Stimulated activated CD4-positive, alpha-beta T cell treated with anti-CD3 and anti-CD28 coated beads, TNF-alpha, amount 100 ng/mL, for 4 hours (primary cell): ENCODE results near the gene DAPK2.

Source experiments
- DNase-seq, 3 experiments: peaks; one replicate each; pipeline ENCODE4 v3.0.0-alpha.2; 2020; ENCODE audit warnings: low read depth in 3 of 3

The DAPK2 gene

DNA sequence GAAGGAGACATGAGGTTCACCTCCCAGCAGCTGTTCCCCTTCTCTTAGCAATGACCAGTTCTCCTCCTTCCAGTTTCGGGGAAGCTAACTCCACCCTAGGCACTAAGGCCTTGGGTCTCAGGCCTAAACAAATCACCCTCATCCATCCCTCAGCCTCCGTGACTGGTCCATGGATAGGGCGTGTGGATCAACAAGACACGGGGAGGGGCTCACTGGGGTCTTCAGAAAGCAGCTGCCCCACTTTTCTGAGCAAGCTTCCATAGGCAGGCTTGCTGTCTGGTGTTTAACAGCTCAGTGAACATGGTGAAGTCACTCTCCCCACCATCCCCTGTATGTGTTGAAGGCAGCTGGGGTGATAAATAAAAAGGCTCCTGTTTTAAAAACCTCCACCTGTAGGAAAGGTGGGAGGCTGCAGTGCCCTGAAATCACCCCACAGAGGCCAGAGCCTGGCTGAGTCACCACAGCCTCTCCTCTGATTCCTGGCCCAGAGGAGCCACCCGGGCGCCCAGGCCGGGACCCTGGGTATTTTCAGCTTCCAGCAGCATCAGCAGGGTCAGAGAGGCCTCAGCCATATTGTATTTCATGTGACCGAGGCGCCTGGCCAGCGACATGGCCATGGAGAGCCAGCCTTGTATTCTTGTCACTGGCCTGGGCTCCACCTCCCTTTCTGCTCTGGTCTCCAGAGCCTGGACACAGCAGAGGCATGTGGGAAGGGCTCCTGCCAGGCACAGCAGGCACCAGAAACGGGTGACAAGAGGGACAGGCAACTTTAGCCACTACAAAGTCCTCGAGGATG lies 152.2 kb downstream of the DAPK2 start:
- DNase-seq, result no peak

DNA sequence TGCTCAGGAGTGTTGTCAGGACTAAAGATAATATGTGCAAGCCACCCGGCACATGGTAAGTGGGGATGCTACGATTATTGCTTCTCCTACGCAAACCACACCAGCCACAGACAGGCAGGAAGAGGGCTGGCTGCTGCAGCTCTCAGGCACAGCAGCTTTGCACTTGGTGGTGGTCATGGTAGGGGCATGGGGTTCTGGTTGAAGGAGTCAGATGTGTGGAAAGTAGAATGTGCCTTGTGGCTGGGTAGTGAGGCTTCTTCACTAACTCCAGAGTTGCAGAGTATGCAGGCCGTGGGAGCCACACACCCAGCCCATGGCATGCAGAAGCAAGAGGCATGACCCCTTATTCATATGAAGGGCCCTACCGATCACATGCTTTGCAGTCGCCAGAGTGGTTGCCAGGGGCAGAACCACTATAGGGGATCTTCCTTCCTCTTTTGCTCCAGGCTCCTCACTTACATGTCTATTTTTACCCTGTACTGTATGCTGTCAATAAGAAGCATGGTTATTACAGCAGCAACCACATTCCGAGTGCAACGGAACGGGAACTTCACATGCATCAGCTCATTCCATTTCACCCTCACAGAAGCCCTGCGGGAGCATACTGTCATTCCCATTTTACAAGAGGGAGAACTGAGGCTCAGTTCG lies 153.4 kb downstream of the DAPK2 start:
- peak; percentile 30 to 46 (median 38) for DNase-seq

DNA sequence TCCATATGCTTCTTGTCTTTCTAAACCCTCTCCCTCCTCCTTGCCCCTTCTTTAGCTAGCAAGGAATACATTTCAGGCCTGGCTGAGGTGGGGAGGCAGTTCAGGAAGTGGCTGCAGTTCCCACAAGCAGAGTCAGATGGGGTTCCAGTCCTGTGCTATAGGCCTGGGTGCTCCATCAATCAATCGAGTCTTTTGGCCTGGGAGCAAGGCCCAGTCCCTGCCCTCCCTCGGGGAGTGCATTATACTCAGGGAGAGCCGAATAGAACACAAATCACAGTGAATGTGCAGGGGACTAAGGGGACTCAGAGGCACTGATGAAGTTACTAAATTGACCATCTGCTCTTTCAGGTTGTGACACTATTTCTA lies 154.5 kb downstream of the DAPK2 start:
- no peak for DNase-seq

DNA sequence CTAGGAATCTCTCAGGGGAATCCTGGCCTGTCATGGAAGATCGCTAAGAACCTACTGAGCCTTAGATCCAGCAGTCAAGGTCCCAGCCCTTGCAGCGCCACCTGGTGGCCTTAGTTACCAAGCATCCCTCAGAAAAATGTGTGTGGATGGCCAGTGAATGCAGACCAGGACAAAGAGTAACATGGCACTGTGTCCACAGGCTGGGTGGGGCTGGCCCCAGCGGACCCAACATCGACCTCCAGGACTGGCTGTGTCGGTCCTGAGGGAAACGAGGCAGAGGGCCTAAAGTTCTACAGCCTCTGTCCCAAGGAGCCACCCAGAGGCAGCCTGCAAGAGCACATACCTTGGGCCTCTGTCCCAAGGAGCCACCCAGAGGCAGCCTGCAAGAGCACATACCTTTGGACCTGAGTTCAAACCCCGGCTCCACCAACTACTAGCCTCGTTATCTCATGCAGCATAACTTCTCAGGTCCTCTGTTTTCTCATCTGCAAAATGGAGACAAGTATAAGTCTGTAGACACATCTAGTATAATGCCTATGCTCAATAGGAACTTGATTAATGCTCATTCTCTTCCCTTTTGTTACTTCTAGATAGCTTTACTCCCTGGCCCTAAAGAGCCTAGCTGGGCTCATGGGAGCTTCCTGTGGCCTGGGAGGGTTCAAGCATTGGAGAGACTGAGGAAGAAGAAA lies 155.1 kb downstream of the DAPK2 start:
- DNase-seq, result peak; percentile 52 to 66 (median 59)

DNA sequence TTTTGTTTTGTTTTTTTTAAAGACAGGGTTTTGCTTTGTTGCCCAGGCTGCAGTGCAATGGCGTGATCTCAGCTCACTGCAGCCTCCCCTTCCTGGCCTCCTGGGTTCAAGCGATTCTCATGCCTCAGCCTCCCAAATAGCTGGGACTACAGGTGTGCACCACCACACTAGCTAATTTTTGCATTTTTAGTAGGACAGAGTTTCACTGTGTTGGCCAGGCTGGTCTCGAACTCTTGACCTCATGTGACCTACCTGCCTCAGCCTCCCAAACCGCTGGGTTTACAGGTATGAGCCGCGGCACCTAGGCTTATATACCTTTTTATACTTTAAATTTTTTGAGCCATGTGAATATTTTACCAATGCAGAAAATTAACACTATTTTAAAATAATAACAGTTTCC lies 155.7 kb downstream of the DAPK2 start:
- DNase-seq, result no peak

DNA sequence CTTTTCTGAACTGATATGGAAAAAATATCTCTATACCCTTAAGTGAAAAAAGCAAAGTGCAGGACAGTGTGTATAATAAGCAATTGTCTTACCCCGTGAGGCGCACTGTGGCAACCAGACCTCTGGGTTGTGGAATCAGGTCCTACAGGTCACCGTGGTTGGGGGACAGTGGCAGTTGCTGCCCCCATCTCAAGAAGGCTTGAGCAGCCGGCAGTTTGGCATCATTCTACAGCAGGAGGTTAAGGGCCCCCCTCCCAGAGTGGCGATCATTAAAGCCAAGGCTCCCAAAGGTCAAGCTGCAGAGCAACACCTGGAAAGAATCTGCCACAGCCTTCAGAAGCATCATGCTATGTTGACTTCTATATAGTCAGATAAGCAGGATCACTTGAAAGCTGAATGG lies 156.5 kb downstream of the DAPK2 start:
- DNase-seq, result no peak

DNA sequence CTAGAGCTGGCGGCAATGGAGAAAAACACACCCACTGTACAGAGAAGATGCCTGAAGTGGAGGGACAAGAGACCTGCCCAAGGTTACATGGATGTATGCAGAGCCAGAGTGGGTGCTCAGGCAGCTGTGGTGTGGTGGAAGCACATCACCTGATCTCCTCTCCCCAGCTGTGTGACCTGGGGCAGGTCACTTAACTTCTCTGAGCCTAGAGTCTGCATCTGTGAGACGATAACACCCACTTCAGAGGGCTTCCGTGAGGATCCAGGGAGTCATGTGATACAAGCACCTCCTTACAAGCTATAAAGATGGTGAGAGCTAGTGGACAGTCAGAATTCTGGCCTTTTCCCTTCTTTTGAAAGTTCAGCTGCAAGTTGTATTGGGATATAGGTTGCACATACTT lies 157.5 kb downstream of the DAPK2 start:
- DNase-seq, result no peak

DNA sequence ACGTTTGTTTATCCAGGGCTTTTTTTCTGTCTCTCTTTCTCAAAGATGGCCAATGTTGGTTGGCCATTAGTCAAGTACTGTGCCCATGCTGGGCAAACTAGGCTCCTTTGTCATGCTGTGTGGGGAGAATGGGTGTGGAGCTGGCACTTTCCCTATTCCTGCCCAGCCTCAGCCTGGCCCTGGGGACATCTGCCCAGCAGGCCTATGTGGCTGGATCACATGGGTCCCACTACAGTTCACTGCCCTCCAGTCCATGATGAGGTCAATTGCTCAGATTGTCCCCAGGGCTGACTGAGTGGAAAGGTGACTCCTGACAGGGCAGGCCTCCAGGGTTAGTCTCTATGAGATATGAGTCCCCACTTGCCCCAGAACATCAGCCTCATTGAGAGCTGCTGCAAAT lies 158.1 kb downstream of the DAPK2 start:
- DNase-seq, result no peak

DNA sequence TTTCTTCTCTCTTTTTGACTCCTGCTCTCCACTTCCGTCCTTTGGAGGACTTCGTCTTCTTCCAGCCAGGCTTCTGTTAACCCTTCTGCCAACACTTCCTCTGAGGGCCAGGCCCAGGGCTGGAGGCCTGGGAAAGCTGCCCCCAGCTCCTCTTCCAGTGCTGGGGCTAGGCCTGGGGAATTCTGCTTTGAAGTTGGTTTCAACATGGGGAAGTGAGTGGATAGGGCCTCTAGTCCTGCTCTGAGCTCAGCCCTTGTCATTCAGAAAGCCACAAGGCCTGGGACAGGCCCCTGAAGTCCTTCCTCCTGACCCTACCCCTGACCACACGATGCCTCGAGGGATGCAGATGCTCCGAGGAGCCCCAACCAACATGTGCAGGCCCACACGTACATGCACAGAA lies 158.7 kb downstream of the DAPK2 start:
- DNase-seq, result no peak

DNA sequence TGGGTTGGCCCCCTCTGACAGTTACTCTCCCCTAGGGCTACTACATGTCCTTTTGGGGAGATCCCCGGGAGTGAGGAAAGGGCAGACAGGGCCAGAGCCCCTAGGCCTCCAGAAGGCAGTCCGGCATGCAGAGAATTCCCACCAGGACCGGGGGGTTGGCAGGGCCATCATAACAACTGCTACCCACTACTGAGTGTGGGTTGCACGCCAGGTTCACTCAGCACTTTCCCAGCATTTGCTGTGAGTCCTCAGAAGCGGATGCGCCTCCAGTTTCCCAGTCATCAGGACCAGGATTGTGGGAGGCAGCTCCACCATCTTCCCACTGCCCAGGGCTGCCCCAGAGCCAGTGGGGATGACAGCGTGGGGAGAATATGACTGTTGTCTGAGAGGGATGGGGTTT lies 161.3 kb downstream of the DAPK2 start:
- no peak for DNase-seq

DNA sequence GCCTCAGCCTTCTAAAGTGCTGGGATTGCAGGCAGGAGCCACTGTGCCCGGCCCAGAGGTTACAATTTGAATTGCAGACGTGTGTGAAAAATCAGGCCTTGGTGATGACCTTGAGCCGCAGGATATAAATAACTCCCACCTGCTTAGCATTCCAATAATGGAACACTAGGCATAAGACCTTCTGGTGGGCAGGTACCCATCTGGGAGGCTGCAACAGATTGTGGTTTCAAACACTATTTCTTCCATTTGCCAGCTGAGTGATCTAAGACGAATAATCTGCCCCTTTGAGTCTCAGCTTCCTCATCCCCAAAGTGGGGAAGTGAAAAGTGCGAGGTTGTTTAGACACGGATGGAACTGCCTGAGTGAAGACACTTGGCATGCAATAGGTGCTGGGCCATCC lies 164.9 kb downstream of the DAPK2 start:
- no peak for DNase-seq

DNA sequence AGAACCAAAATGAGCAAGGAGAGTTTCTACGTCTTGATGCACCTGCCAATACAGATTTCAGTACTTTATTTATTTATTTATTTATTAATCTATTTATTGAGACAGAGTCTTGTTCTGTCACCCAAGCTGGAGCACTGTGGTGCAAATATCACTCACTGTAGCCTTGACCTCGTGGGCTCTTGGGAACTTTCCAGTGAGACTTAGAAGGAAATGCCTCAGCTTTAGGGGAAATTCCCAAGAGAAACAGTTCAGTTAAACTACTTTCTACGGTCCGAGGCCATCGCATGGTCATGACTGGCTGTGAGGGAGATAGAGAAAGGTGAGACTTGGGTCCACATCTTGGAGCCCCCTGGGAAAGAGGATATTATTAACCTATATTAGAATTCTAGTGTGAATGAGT lies 165.5 kb downstream of the DAPK2 start:
- no peak for DNase-seq

DNA sequence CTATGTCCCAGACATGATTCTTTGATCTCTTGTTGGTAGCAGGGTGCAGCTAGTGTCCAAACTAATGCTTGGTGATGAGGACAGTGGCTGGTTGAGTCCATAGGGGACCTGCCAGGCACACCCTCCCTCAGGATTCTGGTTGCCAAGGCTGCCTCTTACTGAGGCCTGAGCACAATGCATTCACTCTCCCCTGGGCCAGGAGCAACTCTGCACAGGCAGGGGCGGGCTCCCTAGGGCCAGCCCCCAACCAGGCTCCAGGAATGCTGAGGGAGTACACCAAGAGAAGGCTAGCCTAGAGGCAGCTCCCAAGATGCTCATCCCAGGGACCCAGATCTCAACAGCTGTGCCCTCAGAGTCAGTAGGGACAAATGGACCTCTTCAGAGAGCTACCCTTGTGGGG lies 166.3 kb downstream of the DAPK2 start:
- no peak for DNase-seq

DNA sequence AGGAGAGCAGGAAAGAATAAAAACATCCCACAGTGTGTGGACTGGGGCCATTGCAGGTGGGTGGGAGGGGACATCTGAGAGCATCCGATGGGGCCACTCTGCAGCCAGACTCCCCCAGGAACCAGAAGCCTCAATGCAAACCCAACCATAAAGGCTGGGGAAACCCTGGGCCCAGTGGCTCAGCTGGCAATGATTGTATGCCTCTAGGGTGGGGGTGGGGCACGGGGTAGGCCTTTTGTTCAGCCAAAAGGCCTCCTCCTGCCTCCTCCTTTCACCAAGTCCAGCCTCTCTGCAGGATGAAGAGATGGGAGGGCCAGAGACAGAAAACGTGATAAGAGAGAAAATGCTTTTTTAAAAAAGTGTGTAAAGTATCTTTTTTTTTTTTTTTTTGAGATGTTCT lies 167.1 kb downstream of the DAPK2 start:
- no peak for DNase-seq

DNA sequence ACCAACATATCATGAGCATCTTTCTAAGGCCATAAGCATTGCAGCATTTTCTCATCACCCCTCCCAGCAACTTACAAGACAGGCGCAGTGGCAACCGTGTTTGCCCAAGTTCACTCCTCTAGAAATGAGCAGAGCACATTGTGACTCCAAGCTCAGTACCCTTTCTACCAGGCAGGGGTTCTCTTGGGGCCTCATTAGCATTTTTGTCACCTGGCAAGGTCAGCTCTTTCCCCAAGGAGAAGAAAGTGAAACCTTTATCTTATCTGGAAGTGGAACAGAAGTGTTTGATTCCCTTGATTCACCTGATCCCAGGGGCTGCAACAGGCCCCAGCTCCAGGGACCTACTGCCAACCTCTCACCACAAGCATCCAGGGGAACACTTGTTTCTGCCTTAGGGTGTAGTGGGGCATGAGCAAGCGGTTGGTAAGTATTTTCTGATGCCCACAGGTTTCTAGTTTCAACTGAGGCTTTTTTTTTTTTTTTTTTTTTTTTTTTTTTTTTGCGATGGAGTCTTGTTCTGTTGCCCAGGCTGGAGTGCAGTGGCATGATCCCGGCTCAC lies 168.5 kb downstream of the DAPK2 start:
- DNase-seq, result no peak

DNA sequence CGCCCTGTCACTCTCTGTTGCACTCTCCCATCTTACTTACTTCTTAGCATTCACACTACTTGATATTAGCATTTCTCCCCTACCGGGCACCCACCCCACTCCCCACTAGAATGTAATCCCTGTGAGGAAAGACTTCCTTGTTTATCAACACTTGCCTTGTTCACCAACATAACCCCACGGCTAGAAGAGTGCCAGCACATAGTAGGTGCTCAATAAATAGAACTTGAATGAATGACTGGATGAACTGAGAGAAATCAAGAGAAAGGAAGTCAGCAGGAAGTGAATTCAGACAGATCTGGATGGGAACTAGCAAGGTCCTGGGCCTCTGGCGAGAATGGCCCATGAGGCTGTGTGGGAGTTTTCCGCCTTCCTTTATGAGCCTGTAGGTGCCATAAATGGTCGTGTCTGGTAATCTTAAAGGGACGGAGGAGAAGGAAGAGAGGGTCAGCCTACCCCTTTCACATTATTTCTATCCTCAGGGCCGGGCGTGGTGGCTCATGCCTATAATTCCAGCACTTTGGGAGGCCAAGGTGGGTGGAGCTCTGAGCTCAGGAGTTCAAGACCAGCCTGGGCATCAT lies 170.1 kb downstream of the DAPK2 start:
- no peak for DNase-seq

DNA sequence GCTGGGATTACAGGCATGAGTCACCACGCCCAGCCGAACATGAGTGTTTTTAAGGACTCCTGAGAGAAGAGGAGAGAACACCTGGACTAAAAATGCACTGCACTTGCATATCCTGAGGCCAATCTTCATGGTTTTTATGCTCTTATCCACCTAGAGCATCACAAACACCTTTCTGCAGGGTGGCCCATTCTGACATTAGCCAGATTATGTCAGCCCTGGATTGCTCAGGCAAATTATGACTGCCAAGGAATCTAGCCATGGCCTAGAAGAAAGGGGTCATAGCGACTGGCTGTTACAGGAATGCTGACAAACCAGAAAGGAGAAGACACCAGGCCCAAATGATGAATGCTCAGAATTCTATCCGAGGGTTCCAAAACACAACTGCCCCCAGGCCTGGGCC lies 171.7 kb downstream of the DAPK2 start:
- DNase-seq, result no peak

DNA sequence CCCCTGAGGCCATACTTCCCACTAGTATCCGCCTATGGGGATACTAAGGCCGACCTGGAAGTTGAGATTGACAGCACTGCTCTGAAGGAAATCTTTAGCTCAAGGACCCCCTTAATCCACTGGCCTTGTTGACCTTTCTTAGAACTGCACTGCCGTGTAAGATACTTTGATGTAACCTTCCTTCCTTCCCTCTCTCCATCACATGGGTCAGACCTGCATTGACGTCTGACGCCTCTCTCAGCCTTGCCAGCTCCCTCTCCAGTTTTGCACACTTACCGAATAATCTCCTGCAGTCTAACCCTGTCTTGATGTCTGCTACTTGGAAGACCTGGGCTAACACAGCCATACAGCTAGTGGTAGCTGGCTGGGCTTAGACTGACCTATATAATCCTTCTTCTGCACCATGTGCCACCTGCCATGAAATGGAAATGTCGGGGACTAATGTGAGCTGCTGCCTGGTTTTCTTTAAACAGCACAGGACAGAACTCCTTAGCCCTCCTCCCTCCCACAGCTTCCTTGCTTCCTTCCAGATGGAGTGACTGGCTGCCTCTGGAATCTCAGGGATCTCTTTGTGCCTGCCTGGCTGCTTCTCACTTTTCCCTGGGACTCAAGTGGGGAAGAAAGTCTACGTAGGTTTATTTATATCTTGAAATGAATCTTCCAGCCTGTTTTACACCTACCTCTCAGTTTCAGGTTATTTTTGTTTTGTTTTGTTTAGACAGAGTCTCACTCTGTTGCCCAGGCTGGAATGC lies 173.3 kb downstream of the DAPK2 start:
- no peak for DNase-seq

DNA sequence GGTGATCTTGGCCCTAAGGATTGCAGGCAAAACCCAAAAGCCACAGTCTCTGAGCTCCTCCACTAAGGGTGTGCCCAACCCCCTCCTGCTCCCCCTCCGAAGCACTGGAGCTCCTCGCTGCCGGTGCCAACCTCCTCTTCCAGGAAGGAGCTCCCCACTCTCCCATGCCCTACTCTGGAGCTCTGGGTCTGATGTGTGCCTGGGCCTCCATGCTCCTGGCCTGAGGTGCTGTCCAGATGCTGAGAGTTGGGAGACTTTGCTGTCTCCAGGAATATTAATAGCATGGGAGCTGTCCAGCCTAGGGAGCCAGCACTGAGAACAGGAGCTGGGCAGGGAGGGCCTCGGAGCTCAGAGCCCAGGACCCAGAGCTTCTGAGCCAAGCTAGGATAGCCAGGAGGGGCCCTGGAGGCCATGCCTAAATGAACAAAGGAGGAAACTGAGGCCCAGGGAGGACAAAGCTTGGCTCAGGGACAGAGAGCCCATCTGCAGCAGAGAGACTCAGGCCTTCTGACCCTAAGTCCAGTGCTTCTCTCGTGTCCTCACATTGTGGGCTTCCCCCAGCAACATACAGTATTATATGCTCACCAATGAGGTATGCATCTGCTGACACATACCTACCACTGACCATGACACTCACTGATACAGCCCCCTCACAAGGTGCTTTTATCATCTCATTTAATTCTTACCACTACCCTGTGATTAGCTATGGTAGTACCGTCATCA lies 175.6 kb downstream of the DAPK2 start:
- DNase-seq, result no peak

DNA sequence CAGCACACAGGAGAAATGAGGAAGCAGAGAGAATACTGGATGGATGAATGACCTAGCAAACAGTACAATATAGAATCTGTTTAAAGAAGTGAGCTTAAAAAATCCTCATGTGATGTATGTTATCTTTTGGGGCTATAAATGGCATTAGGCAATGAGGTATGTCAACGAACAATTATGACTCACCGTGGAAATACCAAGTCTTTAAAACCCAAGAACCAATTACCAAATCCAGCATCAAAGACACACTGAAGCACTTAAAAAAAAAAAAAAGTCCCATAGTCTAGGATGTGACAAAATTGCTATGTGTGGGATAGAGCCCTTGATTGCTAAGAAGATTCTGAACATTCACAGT lies 176.3 kb downstream of the DAPK2 start:
- no peak for DNase-seq

DNA sequence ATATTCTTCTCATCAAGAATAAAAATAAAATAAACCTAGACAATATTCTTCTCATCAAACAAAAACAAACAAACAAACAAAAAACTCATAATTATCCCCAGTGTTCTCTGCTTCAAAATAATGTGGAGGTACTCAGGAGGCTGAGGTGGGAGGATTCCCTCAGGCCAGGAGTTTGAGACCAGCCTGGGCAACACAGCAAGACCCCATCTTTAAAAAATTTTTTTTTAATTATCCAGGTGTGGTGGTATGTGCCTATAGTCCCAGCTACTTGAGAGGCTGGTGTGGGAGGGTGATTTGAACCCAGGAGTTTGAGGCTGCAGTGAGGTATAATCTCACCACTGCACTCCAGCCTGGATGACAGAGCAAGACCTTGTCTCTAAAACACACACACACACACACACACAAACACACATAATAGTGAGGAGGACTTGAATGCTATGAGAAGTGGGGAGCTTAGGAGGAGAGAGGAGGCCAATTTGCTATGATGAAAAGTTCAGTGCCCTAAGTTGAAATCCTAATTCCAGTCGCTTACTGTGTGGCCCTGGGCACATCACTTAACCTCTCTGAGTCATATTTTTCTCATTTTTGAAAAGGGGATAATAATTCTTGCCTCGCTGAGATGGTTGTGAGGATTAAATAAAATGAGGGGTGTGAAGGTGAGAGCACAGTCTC lies 176.8 kb downstream of the DAPK2 start:
- no peak for DNase-seq
